HG02610 (cell line): ENCODE results near the gene FMO5.
"Not testable (repeated sequence)": the region's sequence is repeated elsewhere in the genome, so short reads cannot be mapped to it uniquely, and the experiment has no call there.

Experiments
- ATAC-seq: cut with Tn5 transposase; IDR thresholded peaks from one replicate; pipeline ENCODE4 v1.9.1; 2021; ENCODE audit warnings: mild to moderate bottlenecking, moderate library complexity; ENCODE audit not compliant: unreplicated experiment

The FMO5 gene

GRCh38 chr1:147225193-147225730 lies at the start of gene FMO5:
Gene FMO5 (minus strand): TSS chr1:147225339. CDS start chr1:147225029, 310 bp downstream.
- peak; percentile 68 for ATAC-seq

GRCh38 chr1:147273409-147274336 lies 48.5 kb upstream of the FMO5 start:
- ATAC-seq: no peak

- ATAC-seq: no peak
These were observed 46.9 kb upstream of the FMO5 start for GRCh38 chr1:147272042-147272441.

- no peak for ATAC-seq
These were observed 45.6 kb upstream of the FMO5 start for GRCh38 chr1:147270721-147271120.

- ATAC-seq: no peak
These were observed 42.6 kb upstream of the FMO5 start for GRCh38 chr1:147267711-147268110.

GRCh38 chr1:147266381-147266780 lies 41.2 kb upstream of the FMO5 start:
- ATAC-seq: no peak

- no peak for ATAC-seq
These were observed 39.1 kb upstream of the FMO5 start for GRCh38 chr1:147264158-147264768.

GRCh38 chr1:147260956-147261355 lies 35.8 kb upstream of the FMO5 start:
- no peak for ATAC-seq

- ATAC-seq: no peak
These were observed 27.4 kb upstream of the FMO5 start for GRCh38 chr1:147252540-147252939.

- ATAC-seq: no peak
These were observed 22.6 kb upstream of the FMO5 start for GRCh38 chr1:147247656-147248238.

- ATAC-seq: no peak
These were observed 21.9 kb upstream of the FMO5 start for GRCh38 chr1:147246910-147247655.

- ATAC-seq: no peak
These were observed 21.0 kb upstream of the FMO5 start for GRCh38 chr1:147246044-147246690.

- ATAC-seq: no peak
These were observed 20.5 kb upstream of the FMO5 start for GRCh38 chr1:147245586-147246021.

GRCh38 chr1:147245129-147245528 lies 20.0 kb upstream of the FMO5 start:
- ATAC-seq: no peak

GRCh38 chr1:147243841-147244240 lies 18.7 kb upstream of the FMO5 start:
- no peak for ATAC-seq

- ATAC-seq: peak; percentile 18
These were observed 18.1 kb upstream of the FMO5 start for GRCh38 chr1:147243228-147243685.

GRCh38 chr1:147242449-147243227 lies 17.5 kb upstream of the FMO5 start, which contains the start of gene CHD1L:
Gene CHD1L (plus strand): TSS chr1:147242684. CDS start chr1:147242704, 20 bp downstream.
- peak; percentile 89 for ATAC-seq

- ATAC-seq: no peak
These were observed 16.9 kb upstream of the FMO5 start for GRCh38 chr1:147241934-147242448.

- ATAC-seq: not testable (repeated sequence)
These were observed 15.1 kb upstream of the FMO5 start for GRCh38 chr1:147240131-147240721.
